ENCODE measurements around the gene PRKCA.

GRCh38 chr17:66833201-66833600, 530.8 kb downstream of the PRKCA start:
- TF ChIP-seq EZH2 (IDR thresholded peaks at IDR 0.05; ENCODE audit: low read depth, unreplicated experiment) (no peak), REST (IDR thresholded peaks at IDR 0.05; ENCODE audit: unreplicated experiment) (no peak), CTCF (conservative IDR thresholded peaks at IDR 0.05; ENCODE audit: low read depth in 2 of 2) (no peak), POLR2AphosphoS5 (IDR thresholded peaks at IDR 0.05; ENCODE audit: low read depth) (no peak), EZH2phosphoT487 (IDR thresholded peaks at IDR 0.05; ENCODE audit: unreplicated experiment) (no peak), CREB1 (CRISPR knock-in tag; IDR thresholded peaks at IDR 0.05; ENCODE audit: low read depth) (no peak), JUNB (IDR thresholded peaks at IDR 0.05; ENCODE audit: unreplicated experiment) (no peak), ZNF114 (CRISPR knock-in tag; IDR thresholded peaks at IDR 0.05) (no peak), ZNF462 (CRISPR knock-in tag; IDR thresholded peaks at IDR 0.05) (no peak), ZNF331 (CRISPR knock-in tag; IDR thresholded peaks at IDR 0.05; ENCODE audit: low read depth) (no peak), ETS1 (IDR thresholded peaks at IDR 0.05) (no peak), STAT1 (IDR thresholded peaks at IDR 0.05; ENCODE audit: unreplicated experiment) (no peak)
